Effector memory CD8-positive, alpha-beta T cell (primary cell): Measurements from ENCODE around the gene ARHGEF40.
"Not testable (repeated sequence)": the region's sequence is repeated elsewhere in the genome, so short reads cannot be mapped to it uniquely, and the experiment has no call there.

Experiments
- ATAC-seq: fragments of 150-1000 bp; cut with Tn5 transposase; replicated peaks from 2 replicates; pipeline ENCODE4 v1.10.0; 2021; ENCODE audit warnings: mild to moderate bottlenecking, moderate library complexity
- DNase-seq, 3 experiments: peaks; one replicate each; pipeline ENCODE4 v3.0.0; 2021
- H3K27ac Mint-ChIP-seq, 2 donors: one replicate each; pipeline ENCODE4 v1.8.0; 2022; ENCODE audit warnings: mild to moderate bottlenecking in 2 of 2, mixed read lengths in 2 of 2, moderate library complexity in 2 of 2
- H3K27me3 Mint-ChIP-seq, 2 donors: one replicate each; pipeline ENCODE4 v1.8.0; 2022; ENCODE audit warnings: mixed read lengths in 2 of 2
- H3K36me3 Mint-ChIP-seq: one replicate; pipeline ENCODE4 v1.8.0; 2022; ENCODE audit warnings: mild to moderate bottlenecking, moderate library complexity, mixed read lengths; ENCODE audit not compliant: insufficient read depth
- H3K4me1 Mint-ChIP-seq, 2 donors: one replicate each; pipeline ENCODE4 v1.8.0; 2022; ENCODE audit warnings: low read depth in 2 of 2, mixed read lengths in 2 of 2
- H3K4me3 Mint-ChIP-seq, 2 donors: one replicate each; pipeline ENCODE4 v1.8.0; 2022; ENCODE audit warnings: mild to moderate bottlenecking in 2 of 2, mixed read lengths in 2 of 2, moderate library complexity in 2 of 2
- H3K9me3 Mint-ChIP-seq, 2 donors: one replicate each; pipeline ENCODE4 v1.8.0; 2022; ENCODE audit warnings: mixed read lengths in 2 of 2

The ARHGEF40 gene

GRCh38 chr14:21032326-21033132, 37.6 kb upstream of the ARHGEF40 start:
- H3K4me3 Mint-ChIP-seq: no peak overlapping the region
- H3K4me1 Mint-ChIP-seq: no peaks in the 10 kb centered on the region
- DNase-seq (no peak), ATAC-seq (no peak)
- H3K27ac Mint-ChIP-seq: no peak overlapping the region
- no peaks in the 10 kb centered on the region for H3K9me3 Mint-ChIP-seq
- H3K27me3 Mint-ChIP-seq: peaks cover 21 to 34% of the 10 kb centered on the region in 2 donors
- H3K36me3 Mint-ChIP-seq: no peaks in the 10 kb centered on the region

- H3K4me1 Mint-ChIP-seq: no peaks in the 10 kb centered on the region
- H3K4me3 Mint-ChIP-seq: no peak overlapping the region
- DNase-seq: no peak
- no peaks in the 10 kb centered on the region for H3K36me3 Mint-ChIP-seq
- no peaks in the 10 kb centered on the region for H3K9me3 Mint-ChIP-seq
- ATAC-seq: no peak
- H3K27ac Mint-ChIP-seq: no peak overlapping the region
- peaks cover 27 to 34% of the 10 kb centered on the region in 2 donors for H3K27me3 Mint-ChIP-seq
Observed at GRCh38 chr14:21033133-21033698, 36.9 kb upstream of the ARHGEF40 start.

GRCh38 chr14:21034707-21035106, 35.4 kb upstream of the ARHGEF40 start, which contains the start of gene RNASE13:
TSS of gene RNASE13 (minus strand) at chr14:21034807. CDS start at chr14:21034288, 519 bp downstream.
- DNase-seq (no peak), ATAC-seq (no peak)
- H3K4me3 Mint-ChIP-seq: no peak within 1 kb of the TSS
- H3K27me3 Mint-ChIP-seq: peaks cover 30 to 34% of the 10 kb centered on the region in 2 donors
- H3K4me1 Mint-ChIP-seq: no peaks in the 10 kb centered on the region
- H3K9me3 Mint-ChIP-seq: no peaks in the 10 kb centered on the region
- no peaks in the 10 kb centered on the region for H3K36me3 Mint-ChIP-seq
- H3K27ac Mint-ChIP-seq: no peak within 1 kb of the TSS

- H3K4me1 Mint-ChIP-seq: no peaks in the 10 kb centered on the region
- no peak for ATAC-seq
- DNase-seq: no peak
- H3K4me3 Mint-ChIP-seq: no peak overlapping the region
- H3K27ac Mint-ChIP-seq: no peak overlapping the region
- H3K36me3 Mint-ChIP-seq: no peaks in the 10 kb centered on the region
- H3K27me3 Mint-ChIP-seq: peaks cover 30 to 31% of the 10 kb centered on the region in 2 donors
- no peaks in the 10 kb centered on the region for H3K9me3 Mint-ChIP-seq
Observed at GRCh38 chr14:21036751-21037150, 33.4 kb upstream of the ARHGEF40 start.

- Mint-ChIP-seq H3K9me3 (no peaks in the 10 kb centered on the region), H3K27ac (no peak overlapping the region), H3K27me3 (peaks cover 31 to 33% of the 10 kb centered on the region in 2 donors), H3K4me3 (no peak overlapping the region), H3K36me3 (no peaks in the 10 kb centered on the region), H3K4me1 (no peaks in the 10 kb centered on the region)
- ATAC-seq: no peak
- no peak for DNase-seq
Observed at GRCh38 chr14:21037156-21037555, 32.9 kb upstream of the ARHGEF40 start.

GRCh38 chr14:21038441-21039422, 31.4 kb upstream of the ARHGEF40 start:
- ATAC-seq (no peak), DNase-seq (no peak)

GRCh38 chr14:21039585-21040369, 30.3 kb upstream of the ARHGEF40 start:
- no peaks in the 10 kb centered on the region for H3K9me3 Mint-ChIP-seq
- peaks cover 30 to 34% of the 10 kb centered on the region in 2 donors for H3K27me3 Mint-ChIP-seq
- DNase-seq (peak in 2 of 3 experiments; percentile 8 to 13), ATAC-seq (peak; percentile 62)
- H3K4me3 Mint-ChIP-seq: no peak overlapping the region
- H3K36me3 Mint-ChIP-seq: no peaks in the 10 kb centered on the region
- H3K27ac Mint-ChIP-seq: no peak overlapping the region
- H3K4me1 Mint-ChIP-seq: peaks cover 0 to 8% of the 10 kb centered on the region in 2 donors

More at GRCh38 chr14:21038441-21039422, 31.4 kb upstream of the ARHGEF40 start:
- Mint-ChIP-seq H3K27ac (no peak overlapping the region), H3K4me1 (peaks cover 0 to 2% of the 10 kb centered on the region in 2 donors), H3K4me3 (no peak overlapping the region), H3K9me3 (no peaks in the 10 kb centered on the region), H3K27me3 (peaks cover 29 to 30% of the 10 kb centered on the region in 2 donors), H3K36me3 (no peaks in the 10 kb centered on the region)

GRCh38 chr14:21040370-21040925, 29.7 kb upstream of the ARHGEF40 start:
- Mint-ChIP-seq H3K27ac (no peak overlapping the region), H3K4me1 (peaks cover 0 to 8% of the 10 kb centered on the region in 2 donors), H3K27me3 (peaks cover 30 to 41% of the 10 kb centered on the region in 2 donors), H3K4me3 (no peak overlapping the region), H3K36me3 (no peaks in the 10 kb centered on the region), H3K9me3 (no peaks in the 10 kb centered on the region)
- ATAC-seq (no peak), DNase-seq (no peak)

GRCh38 chr14:21040941-21041340, 29.2 kb upstream of the ARHGEF40 start:
- ATAC-seq, H3K4me1 Mint-ChIP-seq, H3K4me3 Mint-ChIP-seq, DNase-seq, H3K9me3 Mint-ChIP-seq, H3K36me3 Mint-ChIP-seq, H3K27ac Mint-ChIP-seq: not testable (repeated sequence)
- H3K27me3 Mint-ChIP-seq: peaks cover 30 to 43% of the 10 kb centered on the region in 2 donors

- no peak for ATAC-seq
- Mint-ChIP-seq H3K9me3 (no peaks in the 10 kb centered on the region), H3K36me3 (no peaks in the 10 kb centered on the region), H3K27me3 (peaks cover 24 to 39% of the 10 kb centered on the region in 2 donors), H3K27ac (no peak within 1 kb of the TSS), H3K4me1 (peaks cover 0 to 8% of the 10 kb centered on the region in 2 donors), H3K4me3 (no peak within 1 kb of the TSS)
- no peak for DNase-seq
Observed at GRCh38 chr14:21041676-21042433, 28.2 kb upstream of the ARHGEF40 start, which contains the start of gene RNASE7. TSS of gene RNASE7 (plus strand) at chr14:21042362. CDS start at chr14:21042993, 631 bp downstream.

- no peaks in the 10 kb centered on the region for H3K36me3 Mint-ChIP-seq
Observed at GRCh38 chr14:21042918-21043317, 27.2 kb upstream of the ARHGEF40 start.

More at GRCh38 chr14:21042918-21043317, 27.2 kb upstream of the ARHGEF40 start:
- Mint-ChIP-seq H3K27me3 (peaks cover 19 to 31% of the 10 kb centered on the region in 2 donors), H3K4me1 (peaks cover 0 to 8% of the 10 kb centered on the region in 2 donors), H3K4me3 (no peak overlapping the region), H3K9me3 (no peaks in the 10 kb centered on the region), H3K27ac (no peak overlapping the region)
- DNase-seq (no peak), ATAC-seq (no peak)
